ENCODE data around the gene CCT3.
A peak's percentile ranks its signal among the peaks of the same experiment; 100 is the strongest.

CCT3 gene

GRCh38 chr1:156263288-156263655, 74.8 kb downstream of the CCT3 start:
- TF ChIP-seq, protein P1, sequence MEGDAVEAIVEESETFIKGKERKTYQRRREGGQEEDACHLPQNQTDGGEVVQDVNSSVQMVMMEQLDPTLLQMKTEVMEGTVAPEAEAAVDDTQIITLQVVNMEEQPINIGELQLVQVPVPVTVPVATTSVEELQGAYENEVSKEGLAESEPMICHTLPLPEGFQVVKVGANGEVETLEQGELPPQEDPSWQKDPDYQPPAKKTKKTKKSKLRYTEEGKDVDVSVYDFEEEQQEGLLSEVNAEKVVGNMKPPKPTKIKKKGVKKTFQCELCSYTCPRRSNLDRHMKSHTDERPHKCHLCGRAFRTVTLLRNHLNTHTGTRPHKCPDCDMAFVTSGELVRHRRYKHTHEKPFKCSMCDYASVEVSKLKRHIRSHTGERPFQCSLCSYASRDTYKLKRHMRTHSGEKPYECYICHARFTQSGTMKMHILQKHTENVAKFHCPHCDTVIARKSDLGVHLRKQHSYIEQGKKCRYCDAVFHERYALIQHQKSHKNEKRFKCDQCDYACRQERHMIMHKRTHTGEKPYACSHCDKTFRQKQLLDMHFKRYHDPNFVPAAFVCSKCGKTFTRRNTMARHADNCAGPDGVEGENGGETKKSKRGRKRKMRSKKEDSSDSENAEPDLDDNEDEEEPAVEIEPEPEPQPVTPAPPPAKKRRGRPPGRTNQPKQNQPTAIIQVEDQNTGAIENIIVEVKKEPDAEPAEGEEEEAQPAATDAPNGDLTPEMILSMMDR (IDR thresholded peaks at IDR 0.05; ENCODE audit: low read depth, low read length) = no peak
- no peaks in the 10 kb centered on the region for H3K9me3 ChIP-seq (ENCODE audit: severe bottlenecking)
- no peak overlapping the region for H3K27ac ChIP-seq
- H3K36me3 ChIP-seq = peaks cover 99% of the 10 kb centered on the region
- no peak for DNase-seq
- H3K4me3 ChIP-seq (ENCODE audit: low read depth, low read length) = no peak overlapping the region
- H3K27me3 ChIP-seq (ENCODE audit: insufficient read depth, low read depth, severe bottlenecking) = no peaks in the 10 kb centered on the region

DNA sequence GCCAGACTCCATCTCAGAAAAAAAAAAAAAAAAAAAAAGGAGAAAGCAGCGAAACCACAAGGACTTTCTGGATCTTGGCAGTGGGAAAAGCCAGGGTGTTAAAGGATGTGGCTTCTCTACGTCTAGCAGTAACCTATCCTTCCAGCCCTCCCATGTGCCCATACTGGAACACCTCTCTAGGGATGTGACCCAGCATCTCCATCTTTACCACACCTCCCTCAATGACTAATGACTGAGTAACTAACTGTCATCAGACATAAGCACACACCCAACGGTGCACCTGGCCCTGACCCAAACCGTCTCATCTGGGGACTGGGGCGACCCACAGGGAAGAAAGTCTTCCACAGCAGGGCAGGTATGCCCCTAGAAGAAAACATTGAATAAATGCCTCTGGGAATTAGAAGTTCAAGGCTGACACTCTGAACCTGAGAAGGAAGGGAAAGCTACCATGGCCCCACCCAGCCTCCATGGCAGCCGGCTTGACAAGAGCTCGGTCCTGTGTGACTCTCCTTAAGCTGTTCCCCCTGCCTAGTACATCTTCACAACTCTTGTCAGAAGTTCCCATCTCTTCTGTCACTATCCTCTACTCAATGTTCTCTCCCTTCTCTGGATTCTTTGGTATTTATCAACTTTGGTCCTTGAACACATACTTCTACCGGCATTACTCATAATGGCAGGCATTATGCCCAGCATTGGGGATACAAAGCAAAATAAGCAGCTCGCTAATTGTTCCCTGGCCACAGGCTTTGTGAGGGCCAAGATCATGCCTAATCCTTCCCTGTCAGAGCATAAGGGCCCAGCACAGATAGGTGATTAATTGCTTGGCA, 75.4 kb downstream of the CCT3 start:
- Histone ChIP-seq H3K4me3 (ENCODE audit: low read depth, low read length) (no peak overlapping the region), H3K27me3 (ENCODE audit: insufficient read depth, low read depth, severe bottlenecking) (no peaks in the 10 kb centered on the region), H3K36me3 (peaks cover 99% of the 10 kb centered on the region), H3K9me3 (ENCODE audit: severe bottlenecking) (no peaks in the 10 kb centered on the region), H3K27ac (no peak overlapping the region)
- no peak for DNase-seq
- TF ChIP-seq, protein P1 (IDR thresholded peaks at IDR 0.05; ENCODE audit: low read depth, low read length) = no peak

GRCh38 chr1:156260896-156261295, 77.2 kb downstream of the CCT3 start:
- no peaks in the 10 kb centered on the region for H3K27me3 ChIP-seq (ENCODE audit: insufficient read depth, low read depth, severe bottlenecking)
- no peak for DNase-seq
- no peaks in the 10 kb centered on the region for H3K9me3 ChIP-seq (ENCODE audit: severe bottlenecking)
- H3K36me3 ChIP-seq = peaks cover 99% of the 10 kb centered on the region
- no peak overlapping the region for H3K27ac ChIP-seq
- TF ChIP-seq, protein P1 (IDR thresholded peaks at IDR 0.05; ENCODE audit: low read depth, low read length) = no peak
- no peak overlapping the region for H3K4me3 ChIP-seq (ENCODE audit: low read depth, low read length)

DNA sequence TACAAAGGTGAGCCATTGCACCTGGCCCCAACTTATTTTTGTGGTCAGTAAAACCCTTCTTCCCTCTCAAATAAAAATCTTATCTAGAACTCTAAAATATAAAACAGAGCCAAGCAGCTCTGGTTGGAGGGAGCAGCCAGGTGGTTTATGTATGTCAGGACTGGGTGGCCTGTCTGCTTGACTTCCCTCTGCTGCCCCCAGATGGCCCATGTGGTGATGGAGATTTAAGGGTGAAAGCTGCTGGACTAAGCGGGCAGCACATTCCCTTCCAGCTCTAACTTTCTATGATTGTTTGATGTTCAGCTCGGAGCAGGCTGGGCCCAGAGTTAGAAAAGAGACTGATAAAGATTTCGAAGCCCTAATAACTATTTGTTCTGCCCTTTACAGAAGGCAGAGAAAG, 78.3 kb downstream of the CCT3 start:
- TF ChIP-seq, protein P1 (IDR thresholded peaks at IDR 0.05; ENCODE audit: low read depth, low read length) = peak; percentile 60
- Histone ChIP-seq H3K9me3 (ENCODE audit: severe bottlenecking) (no peaks in the 10 kb centered on the region), H3K27ac (no peak overlapping the region), H3K27me3 (ENCODE audit: insufficient read depth, low read depth, severe bottlenecking) (no peaks in the 10 kb centered on the region), H3K4me3 (ENCODE audit: low read depth, low read length) (no peak overlapping the region), H3K36me3 (peaks cover 99% of the 10 kb centered on the region)
- DNase-seq = peak; percentile 66

Data from WERI-Rb-1 (cell line).